Hepatocyte (in vitro differentiated cells): ENCODE measurements around the gene ITGAD.

Source experiments
- CTCF ChIP-seq: fragments of 200-600 bp; sonication (generic); IDR thresholded peaks from 2 replicates; pipeline ENCODE4 v1.5.1; 2016; ENCODE audit warnings: antibody characterized with exemption, mild to moderate bottlenecking; ENCODE audit not compliant: poor library complexity
- EZH2 ChIP-seq: fragments of 200-600 bp; sonication (generic); IDR thresholded peaks from 2 replicates; pipeline ENCODE4 v1.6.1; 2016; ENCODE audit warnings: antibody characterized with exemption, mild to moderate bottlenecking, borderline replicate concordance
- EZH2phosphoT487 ChIP-seq: fragments of 200-600 bp; sonication (generic); IDR thresholded peaks from one replicate; pipeline ENCODE4 v1.6.1; 2018; ENCODE audit warnings: antibody characterized with exemption, mild to moderate bottlenecking, low read depth, moderate library complexity; ENCODE audit not compliant: unreplicated experiment, severe bottlenecking

GRCh38 chr16:31451201-31451600 lies 58.1 kb downstream of the ITGAD start:
- TF ChIP-seq CTCF = no peak
- no peak for TF ChIP-seq EZH2
- no peak for TF ChIP-seq EZH2phosphoT487
